Kidney (tissue), 14 donors: ENCODE data around the gene OLFML1. TPM values are rescaled to one million over a fixed set of nuclear protein-coding genes. Genes with fewer than 3 reads are reported as not detected.

ENCODE experiments used
- DNase-seq, 5 donors: peaks; one replicate each; pipeline ENCODE4 v3.0.0-alpha.2; 2013 to 2020
- FAIRE-seq: peaks from 2 replicates; lab custom pipeline; 2012; peaks lifted over from hg19 to GRCh38; lab: Jason Lieb, UNC
- H3K27ac ChIP-seq, 2 donors: one replicate each; pipeline ENCODE4 v1.7.0; 2013; ENCODE audit warnings: low read depth in 2 of 2, low read length in 2 of 2, inconsistent platforms in 1 of 2
- H3K27me3 ChIP-seq: one replicate; pipeline ENCODE4 v1.7.1; 2013; ENCODE audit warnings: low read length, inconsistent platforms; ENCODE audit not compliant: control insufficient read depth, insufficient read depth
- H3K36me3 ChIP-seq, 3 donors: one replicate each; pipeline versions ENCODE4 v1.7.0 to v1.7.1; 2013; ENCODE audit warnings: low read length in 3 of 3, control low read depth in 1 of 3, inconsistent platforms in 1 of 3; ENCODE audit not compliant: insufficient read depth in 3 of 3, control insufficient read depth in 2 of 3
- H3K4me1 ChIP-seq, 3 donors: one replicate each; pipeline versions ENCODE4 v1.7.0 to v1.7.1; 2013; ENCODE audit warnings: low read length in 3 of 3, inconsistent platforms in 1 of 3, low read depth in 1 of 3; ENCODE audit not compliant: control insufficient read depth in 2 of 3, insufficient read depth in 2 of 3
- H3K4me3 ChIP-seq, 3 donors: one replicate each; pipeline versions ENCODE4 v1.7.0 to v1.8.1; 2013; ENCODE audit warnings: low read length in 3 of 3, control low read depth in 1 of 3, inconsistent platforms in 1 of 3
- H3K9ac ChIP-seq, 3 donors: one replicate each; pipeline versions ENCODE4 v1.7.0 to v1.7.1; 2013; ENCODE audit warnings: low read length in 3 of 3, control low read depth in 1 of 3, inconsistent platforms in 1 of 3
- H3K9me3 ChIP-seq, 3 donors: one replicate each; pipeline versions ENCODE4 v1.7.0 to v1.7.1; 2013; ENCODE audit warnings: low read length in 3 of 3, control low read depth in 1 of 3, inconsistent platforms in 1 of 3; ENCODE audit not compliant: control insufficient read depth in 2 of 3, insufficient read depth in 1 of 3
- intact Hi-C: fragments of 100-400 bp; cut with DNase I; formaldehyde crosslinking; loops from one replicate; pipeline ENCODE4 v1.11.1; 2022
- polyA plus RNA-seq: library from polyadenylated mRNA; stranded (reverse); fragments of 350-450 nt; fragmentation: Illumina TruSeq; extraction: RNeasy Lipid Tissue Mini Kit (QIAGEN cat#74804); gene quantifications from one replicate; pipeline ENCODE4 v1.2.3, GENCODE V29; 2014; ENCODE audit warnings: low read depth, low replicate concordance; ENCODE audit not compliant: insufficient read depth
- total RNA-seq: library from RNA; stranded (reverse); fragmentation: NEBNext Ultra II Directional; extraction: Animal tissue kit (Norgen Biotek cat#: 25700); gene quantifications from one replicate; pipeline ENCODE4 v1.2.1, GENCODE V29; 2021
- TF ChIP-seq, protein P1 (sequence below): IDR thresholded peaks from 3 replicates; pipeline ENCODE4 v1.5.1; 2012; ENCODE audit warnings: mild to moderate bottlenecking, moderate library complexity, borderline replicate concordance; ENCODE audit not compliant: insufficient read depth; ENCODE audit errors: extremely low read depth
- donor health status: control.
- donor health status: control.
- donor health status: control.
- donor health status: control.
- donor health status: control.
- donor health status: DM: yes; HTN: yes; CAD: no.
- donor health status: Normal renal cell carcinoma (clear cell type).

The OLFML1 gene
- total and polyA plus RNA-seq, 2 donors from 2014 or later = 7.6 to 8.3 TPM

DNA sequence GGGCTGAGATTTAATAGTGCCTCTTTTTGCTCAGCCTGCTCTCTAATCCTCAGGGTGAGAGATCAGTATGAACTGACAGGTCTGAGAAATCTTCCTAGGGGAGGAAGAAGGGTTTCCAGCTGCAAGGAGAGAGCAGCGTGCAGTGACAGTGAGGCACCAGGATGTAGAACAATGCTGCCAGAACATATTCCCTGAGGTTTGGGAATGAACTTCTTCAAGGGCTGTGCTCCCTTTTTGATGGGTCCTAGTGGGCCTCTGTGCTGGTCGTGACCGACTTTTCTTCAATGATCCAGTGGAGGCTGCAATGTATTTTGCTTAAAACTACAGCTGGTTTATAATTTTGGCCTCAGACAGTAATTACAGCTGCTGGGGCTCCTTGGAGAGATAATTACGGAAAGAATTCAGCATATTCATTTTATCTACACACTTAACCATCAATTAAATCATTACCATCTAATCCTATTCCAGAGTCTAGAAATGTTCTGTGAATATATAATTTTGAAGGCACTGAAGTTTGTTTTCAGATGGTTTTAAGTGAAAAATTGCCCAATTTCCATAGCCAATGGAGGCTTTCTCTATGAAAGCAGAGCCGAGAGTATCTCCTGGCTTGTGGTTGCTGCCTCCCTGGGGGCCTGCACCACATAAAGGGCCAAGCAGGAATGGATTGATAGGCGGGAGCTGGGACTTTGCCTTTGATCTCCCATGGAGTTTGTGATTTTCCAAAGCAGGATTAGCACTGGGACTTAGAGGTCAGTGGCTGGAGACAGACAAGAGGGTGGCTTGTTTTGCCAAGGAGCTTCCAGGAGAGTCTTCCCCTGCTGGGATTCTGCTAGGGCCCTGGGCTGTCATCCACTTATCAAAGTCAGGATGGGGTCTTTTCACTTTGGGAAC lies 41.0 kb upstream of the OLFML1 start:
- TF ChIP-seq, protein P1, sequence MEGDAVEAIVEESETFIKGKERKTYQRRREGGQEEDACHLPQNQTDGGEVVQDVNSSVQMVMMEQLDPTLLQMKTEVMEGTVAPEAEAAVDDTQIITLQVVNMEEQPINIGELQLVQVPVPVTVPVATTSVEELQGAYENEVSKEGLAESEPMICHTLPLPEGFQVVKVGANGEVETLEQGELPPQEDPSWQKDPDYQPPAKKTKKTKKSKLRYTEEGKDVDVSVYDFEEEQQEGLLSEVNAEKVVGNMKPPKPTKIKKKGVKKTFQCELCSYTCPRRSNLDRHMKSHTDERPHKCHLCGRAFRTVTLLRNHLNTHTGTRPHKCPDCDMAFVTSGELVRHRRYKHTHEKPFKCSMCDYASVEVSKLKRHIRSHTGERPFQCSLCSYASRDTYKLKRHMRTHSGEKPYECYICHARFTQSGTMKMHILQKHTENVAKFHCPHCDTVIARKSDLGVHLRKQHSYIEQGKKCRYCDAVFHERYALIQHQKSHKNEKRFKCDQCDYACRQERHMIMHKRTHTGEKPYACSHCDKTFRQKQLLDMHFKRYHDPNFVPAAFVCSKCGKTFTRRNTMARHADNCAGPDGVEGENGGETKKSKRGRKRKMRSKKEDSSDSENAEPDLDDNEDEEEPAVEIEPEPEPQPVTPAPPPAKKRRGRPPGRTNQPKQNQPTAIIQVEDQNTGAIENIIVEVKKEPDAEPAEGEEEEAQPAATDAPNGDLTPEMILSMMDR = no peak
- no peak overlapping the region for H3K27ac ChIP-seq
- H3K4me3 ChIP-seq = no peak overlapping the region
- intact Hi-C loops = no loop called here
- FAIRE-seq = no peak
- no peak overlapping the region for H3K9ac ChIP-seq
- H3K9me3 ChIP-seq = no peaks in the 10 kb centered on the region
- no peaks in the 10 kb centered on the region for H3K27me3 ChIP-seq
- no peaks in the 10 kb centered on the region for H3K36me3 ChIP-seq
- DNase-seq = no peak
- peaks cover 0 to 5% (median 0%) of the 10 kb centered on the region in 3 donors for H3K4me1 ChIP-seq

- Histone ChIP-seq H3K9me3 (no peaks in the 10 kb centered on the region), H3K4me1 (peaks cover 0 to 7% (median 0%) of the 10 kb centered on the region in 3 donors), H3K4me3 (peak overlapping the region in 1 of 3 donors; percentile 18), H3K36me3 (no peaks in the 10 kb centered on the region), H3K27me3 (no peaks in the 10 kb centered on the region), H3K9ac (no peak overlapping the region), H3K27ac (no peak overlapping the region)
- intact Hi-C loops = no loop called here
- DNase-seq (no peak), FAIRE-seq (no peak)
- TF ChIP-seq, protein P1 = no peak
These were observed 39.7 kb upstream of the OLFML1 start for GRCh38 chr11:7445564-7445963.

DNA sequence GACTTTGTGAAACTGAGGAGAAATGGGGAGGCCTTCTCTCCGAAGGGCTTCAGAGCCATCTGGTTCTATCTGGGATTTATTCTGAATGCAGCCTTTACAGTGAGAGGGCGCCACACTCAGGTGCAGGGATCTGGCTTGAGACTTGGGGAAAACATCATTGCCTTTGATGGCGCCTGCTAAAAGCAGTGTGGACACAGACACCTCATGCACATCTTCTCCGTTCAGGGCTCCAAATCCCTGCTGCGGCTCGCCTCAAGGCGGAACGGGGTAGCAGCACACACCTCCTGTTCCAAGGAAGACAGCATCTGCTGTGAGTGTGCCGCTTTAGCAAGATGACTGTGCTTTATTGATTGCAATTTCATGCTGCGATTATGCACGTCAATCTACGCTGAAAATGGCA lies 37.1 kb upstream of the OLFML1 start:
- TF ChIP-seq, protein P1 = no peak
- Histone ChIP-seq H3K4me1 (peaks cover 0 to 7% (median 0%) of the 10 kb centered on the region in 3 donors), H3K4me3 (no peak overlapping the region), H3K9me3 (no peaks in the 10 kb centered on the region), H3K27ac (no peak overlapping the region), H3K36me3 (no peaks in the 10 kb centered on the region), H3K9ac (no peak overlapping the region), H3K27me3 (no peaks in the 10 kb centered on the region)
- intact Hi-C loops = no loop called here
- FAIRE-seq = no peak
- DNase-seq = no peak
